Stimulated activated CD4-positive, alpha-beta T cell treated with anti-CD3 and anti-CD28 coated beads, Interleukin-2, amount 100 ng/mL, for 4 hours (primary cell): Measurements from ENCODE around the gene FRMD3.

Experiments
- DNase-seq: peaks from one replicate; pipeline ENCODE4 v3.0.0-alpha.2; 2020; ENCODE audit warnings: low read depth

The FRMD3 gene

GRCh38 chr9:83330207-83331196 is 207.7 kb downstream of the FRMD3 start:
- no peak for DNase-seq

- DNase-seq: no peak
These were observed 210.2 kb downstream of the FRMD3 start for GRCh38 chr9:83327750-83328622.

DNA sequence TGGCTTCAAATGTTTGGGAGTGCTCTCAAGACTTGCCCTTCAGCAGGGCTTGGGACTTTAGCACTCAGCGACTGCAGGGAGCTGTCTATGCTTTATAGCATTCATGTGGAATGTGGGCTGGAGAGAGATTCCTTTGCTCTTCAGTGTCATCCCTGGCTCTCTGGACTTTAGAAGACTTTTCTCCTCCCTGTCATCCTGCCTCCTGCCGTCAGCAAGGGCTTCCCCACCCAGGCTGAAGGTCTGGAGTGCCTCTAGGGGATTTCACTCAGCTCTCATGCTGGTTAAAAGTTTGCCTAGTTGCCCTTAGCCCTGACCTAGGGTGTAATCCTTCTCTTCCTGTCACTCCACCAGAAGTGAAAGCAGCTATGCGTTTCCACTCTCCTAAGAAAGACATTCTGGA is 210.9 kb downstream of the FRMD3 start:
- DNase-seq: no peak

DNA sequence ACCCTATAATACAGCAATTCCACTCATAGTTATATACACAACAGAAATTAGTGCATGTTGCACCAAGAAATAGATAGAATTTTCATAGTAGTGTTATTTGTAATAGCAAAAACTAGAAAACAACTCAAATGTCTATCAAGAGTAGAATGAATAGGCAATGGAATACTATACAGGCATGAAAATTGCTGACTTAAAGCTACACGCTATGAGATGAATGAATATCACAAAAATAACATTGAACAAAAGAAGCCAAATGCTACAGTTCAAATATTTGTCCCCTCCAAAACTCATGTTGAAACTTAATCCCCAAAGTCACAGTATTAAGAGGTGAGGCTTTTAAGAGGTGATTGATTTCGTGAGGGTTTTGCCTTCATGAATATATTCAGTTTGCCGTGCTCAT is 215.1 kb downstream of the FRMD3 start:
- no peak for DNase-seq

DNA sequence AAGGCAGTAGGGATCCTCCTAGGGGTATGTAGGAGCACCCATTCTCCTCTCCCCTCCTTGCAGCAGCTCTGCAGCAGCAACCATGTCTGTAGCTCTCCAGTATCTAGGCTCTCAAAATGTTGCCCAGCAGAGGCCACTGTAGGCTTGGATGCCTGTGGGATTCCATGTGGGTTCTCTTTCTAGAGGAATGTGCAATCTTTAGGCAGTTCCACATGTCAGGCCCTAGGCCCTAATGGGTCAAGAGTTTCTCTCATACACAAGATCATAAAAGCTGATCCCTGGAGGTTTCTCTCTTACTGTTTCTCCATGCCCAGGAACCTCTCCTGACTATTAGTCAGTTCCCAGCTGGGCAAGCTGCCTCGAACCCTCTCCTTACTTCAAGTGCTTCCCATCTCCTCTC is 215.8 kb downstream of the FRMD3 start:
- no peak for DNase-seq

DNA sequence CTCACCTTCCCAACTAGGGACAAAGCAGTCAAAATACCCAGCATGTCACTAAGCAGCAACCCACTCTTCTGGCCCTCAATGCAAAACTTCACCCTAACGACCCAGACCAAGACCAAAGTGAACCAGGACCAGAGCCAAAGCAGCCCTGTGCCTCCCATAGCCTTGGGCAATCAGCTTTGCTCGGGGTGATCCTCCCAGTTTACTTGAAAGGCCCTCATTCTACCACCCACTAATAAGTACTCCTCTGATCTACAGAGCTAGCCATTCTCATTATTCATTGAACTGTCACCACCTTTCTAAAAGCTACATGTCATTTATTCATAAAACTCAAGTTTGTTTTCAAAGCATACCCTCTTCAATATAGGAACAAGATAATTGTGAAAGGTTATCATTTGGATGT is 221.0 kb downstream of the FRMD3 start:
- no peak for DNase-seq

- DNase-seq: no peak
These were observed 222.6 kb downstream of the FRMD3 start for GRCh38 chr9:83315649-83316048.

- DNase-seq: no peak
These were observed 224.4 kb downstream of the FRMD3 start for GRCh38 chr9:83313781-83314180.

- DNase-seq: no peak
These were observed 225.7 kb downstream of the FRMD3 start for GRCh38 chr9:83312537-83312936.

DNA sequence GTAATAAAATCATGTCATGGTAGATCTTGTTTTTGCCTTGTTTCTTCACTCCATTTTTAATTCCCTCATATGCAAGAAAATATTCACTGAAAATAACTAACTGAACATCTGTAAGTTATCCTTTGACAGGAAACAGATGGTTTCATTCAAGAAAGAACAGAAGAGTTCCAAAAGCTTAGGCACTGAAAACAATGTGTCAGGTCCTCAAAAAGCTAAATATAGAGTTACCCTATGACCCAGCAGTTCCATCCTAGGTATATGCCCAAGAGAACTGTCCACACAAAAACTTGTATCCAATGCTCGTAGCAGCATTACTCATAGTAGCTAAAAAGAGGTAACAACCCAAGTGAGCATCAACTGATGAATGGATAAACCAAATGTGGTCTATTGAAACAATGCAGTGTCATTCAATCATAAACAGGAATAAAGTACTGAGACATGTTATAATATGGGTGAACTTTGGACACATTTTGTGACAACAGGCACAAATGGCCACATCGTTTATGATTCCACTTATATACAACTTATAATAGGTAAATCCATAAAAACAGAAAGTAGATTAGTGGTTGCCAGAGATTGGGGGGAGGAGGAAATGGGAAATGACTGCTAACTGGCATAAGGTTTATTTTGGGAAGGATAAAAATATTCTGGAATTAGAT is 231.0 kb downstream of the FRMD3 start:
- no peak for DNase-seq

GRCh38 chr9:83304686-83305085 is 233.5 kb downstream of the FRMD3 start:
- no peak for DNase-seq

DNA sequence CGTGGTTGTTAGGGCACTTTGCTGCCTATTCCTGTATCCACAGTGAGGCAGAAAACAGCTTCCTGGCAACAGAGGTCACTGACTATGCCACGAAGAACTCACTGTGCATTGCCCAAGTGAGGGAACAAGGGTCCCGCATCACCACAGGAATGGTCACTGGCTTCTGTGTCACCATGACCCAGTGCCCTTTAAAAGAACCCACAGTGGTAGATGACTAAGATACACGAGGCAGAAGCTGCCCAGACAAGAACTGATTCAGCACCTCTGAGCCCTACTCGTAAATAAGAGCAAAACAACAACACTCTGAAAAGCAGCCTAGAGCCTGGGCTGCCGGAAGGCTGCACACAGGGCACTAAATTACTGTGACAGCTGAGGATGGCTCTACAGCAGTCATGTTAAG is 238.6 kb downstream of the FRMD3 start:
- no peak for DNase-seq

- no peak for DNase-seq
These were observed 239.1 kb downstream of the FRMD3 start for GRCh38 chr9:83299094-83299493.

- DNase-seq: no peak
These were observed 242.1 kb downstream of the FRMD3 start for GRCh38 chr9:83296123-83296522.

DNA sequence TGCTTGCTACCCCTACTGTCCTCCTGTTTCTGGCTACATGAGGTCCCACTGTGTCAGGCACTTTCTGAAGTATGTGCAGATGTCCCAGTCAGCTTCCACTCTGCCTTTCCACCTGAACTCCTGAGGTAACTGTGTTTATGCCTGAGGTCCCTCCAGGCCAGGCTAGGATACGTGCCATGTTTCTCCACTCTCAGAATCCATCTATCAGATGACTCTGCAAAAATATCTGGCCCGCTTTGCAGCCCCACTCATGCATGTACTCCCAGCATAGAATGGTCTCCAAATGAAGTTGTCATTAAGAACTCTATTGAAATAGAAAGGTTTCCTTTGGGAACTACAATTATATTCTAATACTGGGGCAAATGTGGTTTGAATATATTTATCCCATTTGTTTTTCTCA is 243.4 kb downstream of the FRMD3 start:
- DNase-seq: no peak

DNA sequence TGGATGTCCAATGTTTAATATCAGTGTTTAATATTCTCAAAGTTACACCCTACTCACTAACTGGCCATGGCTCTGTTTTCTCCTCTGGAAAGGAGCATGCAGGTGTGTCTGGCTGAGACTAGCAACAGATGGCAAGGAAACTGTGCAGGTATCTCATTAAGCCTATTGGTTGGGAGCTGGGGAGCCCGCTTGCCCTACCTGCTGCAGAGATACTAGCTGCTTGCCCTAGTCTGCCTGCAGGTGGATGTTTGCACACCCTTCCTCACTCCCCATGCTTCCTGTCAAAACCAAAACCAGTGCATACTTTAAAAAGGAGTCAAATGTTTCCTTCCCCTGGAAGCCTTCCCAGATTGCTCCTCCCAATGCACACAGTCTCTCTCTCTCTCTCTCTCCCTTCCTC is 247.0 kb downstream of the FRMD3 start:
- no peak for DNase-seq

GRCh38 chr9:83290692-83291091 is 247.5 kb downstream of the FRMD3 start:
- no peak for DNase-seq

DNA sequence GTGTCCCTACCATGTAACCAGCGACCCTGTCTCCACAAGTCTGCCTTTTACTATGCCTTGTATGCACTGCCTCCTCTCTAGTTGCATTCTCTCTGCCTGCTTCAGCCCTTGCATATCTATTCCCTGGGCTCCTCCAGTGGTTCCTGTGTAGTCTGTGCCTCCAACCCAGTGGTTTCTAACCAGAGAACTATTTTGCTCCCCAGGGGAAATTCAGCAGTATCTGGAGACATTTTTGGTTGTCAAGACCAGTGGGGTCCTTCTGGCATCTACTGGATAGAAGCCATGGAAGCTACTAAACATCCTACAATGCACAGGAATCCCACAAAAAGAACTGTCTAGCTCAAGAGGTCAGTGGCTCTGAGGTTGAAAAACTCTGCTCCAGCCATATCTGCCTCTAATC is 251.2 kb downstream of the FRMD3 start:
- DNase-seq: no peak

- no peak for DNase-seq
These were observed 252.6 kb downstream of the FRMD3 start for GRCh38 chr9:83285445-83286225.

DNA sequence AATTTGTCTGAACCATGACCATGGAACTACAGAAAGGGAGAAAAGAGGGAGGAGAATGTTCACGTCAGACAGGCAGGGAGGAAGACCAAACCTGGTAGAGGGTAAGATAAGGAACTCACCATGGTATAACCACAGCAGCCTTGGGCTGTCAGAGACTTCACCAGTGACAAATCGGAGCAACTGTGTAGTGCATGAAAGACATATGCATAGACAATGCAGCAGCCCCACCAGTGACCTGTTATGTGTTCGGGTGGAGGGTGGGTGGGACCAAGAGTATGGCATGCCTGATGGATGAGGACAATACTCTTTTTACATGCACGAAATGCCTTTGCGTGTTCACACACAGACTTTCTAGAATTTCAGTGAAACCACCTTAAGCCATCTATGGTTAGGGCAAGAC is 253.5 kb downstream of the FRMD3 start:
- no peak for DNase-seq

DNA sequence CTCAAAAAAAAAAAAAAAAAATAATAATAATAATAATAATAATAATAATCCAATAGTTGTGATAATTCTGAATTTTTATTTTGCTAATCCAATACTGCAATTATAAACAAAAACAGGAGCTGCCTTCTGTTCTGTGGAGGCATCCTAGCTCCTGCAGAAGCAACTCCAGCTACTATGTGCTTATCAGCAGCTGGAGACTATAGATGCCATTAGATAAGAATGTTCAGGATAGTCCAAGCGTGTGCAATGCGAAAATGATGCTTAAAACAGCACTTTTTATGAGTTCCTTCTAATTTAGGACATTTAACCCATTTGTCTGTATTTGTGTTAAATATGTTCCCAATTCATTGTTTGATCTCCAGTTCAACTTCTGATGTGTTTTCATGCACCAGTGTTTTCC is 254.7 kb downstream of the FRMD3 start:
- no peak for DNase-seq
